Measurements from ENCODE around the gene CDK19. TPM values are rescaled to one million over a fixed set of nuclear protein-coding genes. Genes with fewer than 3 reads are reported as not detected.
"Not testable (repeated sequence)": the region's sequence is repeated elsewhere in the genome, so short reads cannot be mapped to it uniquely, and the experiment has no call there.

Gene CDK19
- total RNA-seq, 1 experiment from 2014 or later, result 24.3 TPM

DNA sequence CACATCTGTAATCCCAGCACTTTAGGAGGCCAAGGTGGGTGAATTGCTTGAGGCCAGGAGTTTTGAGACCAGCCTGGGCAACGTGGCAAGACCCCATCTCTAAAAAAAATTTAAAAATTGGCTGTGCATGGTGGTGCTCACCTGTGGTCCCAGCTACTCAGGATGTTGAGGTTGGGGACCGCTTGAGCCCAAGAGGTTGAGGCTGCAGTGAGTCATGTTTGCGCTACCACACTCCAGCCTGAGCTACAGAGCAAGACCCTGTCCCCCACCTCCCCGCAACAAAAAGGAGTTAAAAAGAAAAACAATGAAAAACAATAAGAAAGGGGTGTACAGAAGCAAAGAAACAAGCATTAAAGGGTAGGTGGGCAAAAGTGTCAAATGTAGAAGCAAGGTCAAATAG is 57.3 kb downstream of the CDK19 start:
- H3K4me1 Mint-ChIP-seq (ENCODE audit: low read depth, unreplicated experiment), result peaks cover 13% of the 10 kb centered on the region
- CTCF ChIA-PET, result no interaction called here
- no peak overlapping the region for H3K4me3 Mint-ChIP-seq (ENCODE audit: low read depth, unreplicated experiment)
- H3K9me3 Mint-ChIP-seq (ENCODE audit: low read depth, unreplicated experiment), result no peaks in the 10 kb centered on the region
- TF ChIP-seq, protein P1, sequence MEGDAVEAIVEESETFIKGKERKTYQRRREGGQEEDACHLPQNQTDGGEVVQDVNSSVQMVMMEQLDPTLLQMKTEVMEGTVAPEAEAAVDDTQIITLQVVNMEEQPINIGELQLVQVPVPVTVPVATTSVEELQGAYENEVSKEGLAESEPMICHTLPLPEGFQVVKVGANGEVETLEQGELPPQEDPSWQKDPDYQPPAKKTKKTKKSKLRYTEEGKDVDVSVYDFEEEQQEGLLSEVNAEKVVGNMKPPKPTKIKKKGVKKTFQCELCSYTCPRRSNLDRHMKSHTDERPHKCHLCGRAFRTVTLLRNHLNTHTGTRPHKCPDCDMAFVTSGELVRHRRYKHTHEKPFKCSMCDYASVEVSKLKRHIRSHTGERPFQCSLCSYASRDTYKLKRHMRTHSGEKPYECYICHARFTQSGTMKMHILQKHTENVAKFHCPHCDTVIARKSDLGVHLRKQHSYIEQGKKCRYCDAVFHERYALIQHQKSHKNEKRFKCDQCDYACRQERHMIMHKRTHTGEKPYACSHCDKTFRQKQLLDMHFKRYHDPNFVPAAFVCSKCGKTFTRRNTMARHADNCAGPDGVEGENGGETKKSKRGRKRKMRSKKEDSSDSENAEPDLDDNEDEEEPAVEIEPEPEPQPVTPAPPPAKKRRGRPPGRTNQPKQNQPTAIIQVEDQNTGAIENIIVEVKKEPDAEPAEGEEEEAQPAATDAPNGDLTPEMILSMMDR (IDR thresholded peaks at IDR 0.05; ENCODE audit: unreplicated experiment), result no peak
- H3K27me3 Mint-ChIP-seq (ENCODE audit: unreplicated experiment), result no peaks in the 10 kb centered on the region
- no peak for DNase-seq
- intact Hi-C loops (cut with micrococcal nuclease; ENCODE audit: unreplicated experiment), result no loop called here
- BruUV-seq (replicated peaks), result no TSS peak
- no peak overlapping the region for H3K27ac Mint-ChIP-seq (ENCODE audit: unreplicated experiment)
- no peaks in the 10 kb centered on the region for H3K36me3 Mint-ChIP-seq (ENCODE audit: insufficient read depth, unreplicated experiment)

- H3K27ac Mint-ChIP-seq (ENCODE audit: unreplicated experiment), result no peak overlapping the region
- H3K4me3 Mint-ChIP-seq (ENCODE audit: low read depth, unreplicated experiment), result no peak overlapping the region
- H3K4me1 Mint-ChIP-seq (ENCODE audit: low read depth, unreplicated experiment), result peaks cover 20% of the 10 kb centered on the region
- no peaks in the 10 kb centered on the region for H3K27me3 Mint-ChIP-seq (ENCODE audit: unreplicated experiment)
- CTCF ChIA-PET, result interaction anchor here (0.6 to 0.9 kb wide), 2 partner anchors 48 to 74 kb away, joined by 3 read pairs; no protein-coding TSS in a partner anchor
- intact Hi-C loops (cut with micrococcal nuclease; ENCODE audit: unreplicated experiment), result no loop called here
- no peaks in the 10 kb centered on the region for H3K9me3 Mint-ChIP-seq (ENCODE audit: low read depth, unreplicated experiment)
- DNase-seq, result no peak
- no peaks in the 10 kb centered on the region for H3K36me3 Mint-ChIP-seq (ENCODE audit: insufficient read depth, unreplicated experiment)
- no TSS peak for BruUV-seq (replicated peaks)
- TF ChIP-seq, protein P1 (IDR thresholded peaks at IDR 0.05; ENCODE audit: unreplicated experiment), result no peak
These were observed 58.5 kb downstream of the CDK19 start for GRCh38 chr6:110756817-110757216.

DNA sequence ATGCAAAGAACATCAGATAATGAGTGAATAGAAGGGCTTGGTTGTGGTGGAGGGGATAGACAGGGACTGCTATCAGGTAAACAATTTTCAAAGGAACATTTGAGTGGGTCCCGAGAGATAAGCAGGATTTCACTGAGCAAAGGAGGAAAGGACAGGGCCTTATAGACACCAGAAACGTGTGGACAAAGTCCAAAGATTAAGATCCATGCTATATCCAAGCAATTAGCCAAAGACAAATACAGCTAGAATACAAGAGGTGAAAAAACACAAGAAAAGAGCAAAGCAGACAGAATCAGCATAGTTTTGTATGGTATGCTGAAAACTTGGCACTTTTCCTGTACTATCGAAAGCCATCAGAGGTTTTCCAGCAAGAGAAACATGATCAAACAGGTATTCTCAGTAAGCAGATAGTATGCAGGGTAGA is 59.8 kb downstream of the CDK19 start:
- Mint-ChIP-seq H3K4me1 (ENCODE audit: low read depth, unreplicated experiment) (peaks cover 30% of the 10 kb centered on the region), H3K4me3 (ENCODE audit: low read depth, unreplicated experiment) (no peak overlapping the region), H3K36me3 (ENCODE audit: insufficient read depth, unreplicated experiment) (no peaks in the 10 kb centered on the region), H3K9me3 (ENCODE audit: low read depth, unreplicated experiment) (no peaks in the 10 kb centered on the region), H3K27me3 (ENCODE audit: unreplicated experiment) (no peaks in the 10 kb centered on the region), H3K27ac (ENCODE audit: unreplicated experiment) (no peak overlapping the region)
- CTCF ChIA-PET, result interaction anchor here (0.6 kb wide), 1 partner anchor 174 kb away, joined by 4 read pairs; no protein-coding TSS in a partner anchor
- no TSS peak for BruUV-seq (replicated peaks)
- TF ChIP-seq, protein P1 (IDR thresholded peaks at IDR 0.05; ENCODE audit: unreplicated experiment), result no peak
- DNase-seq, result no peak
- intact Hi-C loops (cut with micrococcal nuclease; ENCODE audit: unreplicated experiment), result no loop called here

DNA sequence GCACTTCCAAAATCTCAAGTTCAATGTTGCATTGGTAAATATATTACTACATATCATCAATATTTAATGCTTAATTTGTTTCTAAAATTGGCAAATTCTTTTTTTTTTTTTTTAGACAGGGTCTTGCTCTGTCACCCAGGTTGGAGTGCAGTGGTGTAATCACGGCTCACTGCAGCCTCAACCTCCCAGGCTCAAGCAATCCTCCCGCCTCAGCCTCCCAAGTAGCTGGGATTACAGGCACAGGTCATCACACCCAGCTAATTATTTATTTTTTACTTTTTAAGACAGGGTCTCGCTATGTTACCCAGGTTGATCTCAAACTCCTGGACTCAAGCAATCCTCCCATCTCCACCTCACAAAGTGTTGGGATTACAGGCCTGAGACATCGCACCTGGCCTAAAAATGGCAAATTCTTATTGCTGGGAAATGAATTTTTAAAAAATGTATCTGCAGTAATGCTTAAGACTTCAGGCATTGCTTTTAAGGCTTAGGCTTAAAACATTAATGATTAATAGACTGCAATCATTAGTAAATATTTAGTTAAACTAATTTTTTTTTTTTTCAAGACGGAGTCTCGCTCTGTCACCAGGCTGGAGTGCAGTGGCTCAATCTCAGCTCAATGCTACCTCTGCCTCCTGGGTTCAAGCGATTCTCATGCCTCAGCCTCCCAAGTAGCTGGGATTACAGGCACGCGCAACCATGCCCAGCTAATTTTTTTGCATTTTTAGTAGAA is 61.2 kb downstream of the CDK19 start:
- peaks cover 37% of the 10 kb centered on the region for H3K4me1 Mint-ChIP-seq (ENCODE audit: low read depth, unreplicated experiment)
- H3K9me3 Mint-ChIP-seq (ENCODE audit: low read depth, unreplicated experiment); DNase-seq; BruUV-seq (replicated peaks); H3K36me3 Mint-ChIP-seq (ENCODE audit: insufficient read depth, unreplicated experiment); H3K27ac Mint-ChIP-seq (ENCODE audit: unreplicated experiment); H3K4me3 Mint-ChIP-seq (ENCODE audit: low read depth, unreplicated experiment); intact Hi-C loops (cut with micrococcal nuclease; ENCODE audit: unreplicated experiment); H3K27me3 Mint-ChIP-seq (ENCODE audit: unreplicated experiment): not testable (repeated sequence)
- CTCF ChIA-PET, result interaction anchor here (0.6 to 0.7 kb wide), 2 partner anchors 30 to 75 kb away, joined by 3 to 4 read pairs; no protein-coding TSS in a partner anchor

GRCh38 chr6:110748453-110748852 is 66.8 kb downstream of the CDK19 start:
- peaks cover 43% of the 10 kb centered on the region for H3K4me1 Mint-ChIP-seq (ENCODE audit: low read depth, unreplicated experiment)
- no TSS peak for BruUV-seq (replicated peaks)
- CTCF ChIA-PET, result interaction anchor here (0.6 kb wide), 1 partner anchor 20 kb away, joined by 3 read pairs; no protein-coding TSS in a partner anchor
- H3K4me3 Mint-ChIP-seq (ENCODE audit: low read depth, unreplicated experiment), result no peak overlapping the region
- DNase-seq, result no peak
- intact Hi-C loops (cut with micrococcal nuclease; ENCODE audit: unreplicated experiment), result loop anchor here (5.0 kb wide), 2 partner anchors 64 to 129 kb away; no protein-coding TSS in a partner anchor
- H3K36me3 Mint-ChIP-seq (ENCODE audit: insufficient read depth, unreplicated experiment), result no peaks in the 10 kb centered on the region
- H3K27me3 Mint-ChIP-seq (ENCODE audit: unreplicated experiment), result no peaks in the 10 kb centered on the region
- H3K27ac Mint-ChIP-seq (ENCODE audit: unreplicated experiment), result no peak overlapping the region
- TF ChIP-seq, protein P1 (IDR thresholded peaks at IDR 0.05; ENCODE audit: unreplicated experiment), result no peak
- no peaks in the 10 kb centered on the region for H3K9me3 Mint-ChIP-seq (ENCODE audit: low read depth, unreplicated experiment)
